ENCODE data around the gene BHMT2. TPM values are rescaled to one million over a fixed set of nuclear protein-coding genes. Genes with fewer than 3 reads are reported as not detected.

The BHMT2 gene
- total RNA-seq, 1 donor from 2014 or later, result 0.64 TPM

DNA sequence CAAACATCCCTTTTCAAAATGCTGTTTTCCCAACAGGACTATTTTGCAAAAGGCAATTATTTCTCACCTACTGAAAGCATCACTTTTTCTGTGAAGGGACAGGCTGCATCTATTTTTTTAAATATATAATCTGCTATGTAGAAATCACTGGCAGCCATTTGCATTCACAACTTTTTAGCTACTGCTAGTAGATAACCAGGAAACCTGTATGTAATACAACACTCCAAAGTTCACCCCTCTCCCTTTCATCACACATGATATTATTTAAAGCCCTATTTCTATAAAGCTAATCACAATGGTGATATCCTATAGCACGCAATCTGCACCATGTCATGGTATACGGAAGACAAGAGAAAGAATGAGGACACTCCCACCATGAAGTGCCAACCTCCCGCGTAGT is 9.9 kb upstream of the BHMT2 start:
- DNase-seq (ENCODE audit: low read depth), result no peak

DNA sequence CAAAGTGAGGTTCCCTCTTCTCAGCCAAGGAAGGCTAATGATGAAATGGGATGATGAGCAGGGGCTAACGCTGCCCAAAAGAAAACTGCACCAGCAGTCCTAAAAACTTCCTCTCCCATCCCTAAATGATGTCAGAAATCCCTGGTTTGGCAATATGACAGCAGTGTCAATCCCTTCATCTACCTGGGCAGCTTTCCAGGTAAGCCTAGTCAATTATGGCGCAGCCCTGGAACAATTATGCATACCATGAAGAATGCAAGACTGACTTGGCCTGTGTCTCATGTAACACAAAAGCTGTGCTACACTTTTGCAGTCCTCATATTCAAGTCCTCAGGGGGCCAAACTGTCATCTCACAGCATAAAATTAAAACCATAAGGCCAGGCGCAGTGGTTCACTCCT is 7.1 kb upstream of the BHMT2 start:
- DNase-seq (ENCODE audit: low read depth), result no peak

DNA sequence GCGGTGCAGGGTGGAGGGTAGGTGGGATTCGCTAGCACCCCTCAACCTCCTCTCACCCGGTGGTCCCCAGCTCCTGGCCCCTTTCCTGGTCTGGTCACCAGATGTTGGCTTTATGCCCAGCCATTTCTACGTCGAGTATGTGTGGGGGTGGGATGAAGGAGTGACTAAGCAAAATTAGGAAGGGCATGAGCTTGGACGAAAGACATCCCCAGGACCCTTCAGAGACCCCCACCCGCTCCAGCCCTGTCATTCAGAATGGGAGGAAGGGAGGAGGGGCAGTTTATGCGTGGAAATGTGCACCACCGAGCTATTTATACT is 742 bp downstream of the BHMT2 start:
- DNase-seq (ENCODE audit: low read depth), result no peak

DNA sequence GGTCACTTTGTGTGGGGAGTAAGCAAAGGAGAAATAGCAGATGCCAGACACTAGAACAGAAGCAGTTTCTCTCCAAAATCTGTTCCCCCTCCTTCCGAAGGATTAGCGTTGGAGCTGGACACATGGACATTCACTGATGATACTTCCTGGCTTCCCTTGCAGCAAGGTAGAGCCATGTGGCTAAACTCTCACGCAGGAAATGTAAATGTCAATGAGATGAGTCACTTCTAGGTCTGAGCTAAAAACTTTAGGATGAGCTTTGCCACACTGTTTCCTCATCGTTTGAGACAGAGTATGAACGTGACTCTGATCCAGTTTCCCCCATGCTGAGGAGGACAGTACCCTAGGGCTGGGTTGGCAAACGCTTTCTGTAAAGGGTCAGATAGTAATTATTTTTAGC is 5.1 kb downstream of the BHMT2 start:
- no peak for DNase-seq (ENCODE audit: low read depth)

DNA sequence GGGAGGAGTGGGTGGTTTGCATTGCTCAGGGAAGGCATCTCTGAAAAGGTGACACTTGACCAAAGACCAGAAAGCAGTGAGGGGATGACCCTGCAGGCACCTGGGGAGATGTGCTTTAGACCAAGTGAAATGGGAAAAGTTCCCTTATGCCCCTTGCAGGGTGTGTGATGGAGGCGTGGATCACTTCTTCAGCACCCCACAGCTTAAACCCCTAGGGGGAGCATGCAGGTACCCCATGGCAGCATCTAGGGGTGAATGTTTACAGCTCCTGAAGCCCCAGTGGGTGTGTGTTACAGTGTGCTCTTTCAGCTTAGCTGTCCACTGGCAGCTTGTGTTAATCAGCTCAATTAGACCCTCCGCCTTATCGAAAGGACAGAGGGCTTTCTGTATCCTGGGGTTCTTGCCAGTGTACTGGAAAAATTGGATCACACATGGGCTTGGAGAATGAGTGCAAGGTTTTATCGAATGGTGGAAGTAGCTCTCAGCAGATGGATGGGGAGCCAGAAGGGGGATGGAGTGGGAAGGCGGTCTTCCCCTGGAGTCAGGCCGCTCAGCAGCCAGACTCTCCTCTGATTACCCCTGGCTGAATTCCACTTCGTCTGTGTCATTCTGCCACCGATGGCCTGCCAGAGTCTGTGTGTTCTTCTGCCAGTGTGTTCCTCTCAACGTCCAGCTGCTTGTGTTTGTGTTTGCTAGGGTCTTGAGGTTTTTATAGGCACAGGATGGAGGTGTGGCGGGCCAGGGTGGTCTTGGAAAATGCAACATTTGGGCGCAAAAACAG is 6.3 kb downstream of the BHMT2 start:
- no peak for DNase-seq (ENCODE audit: low read depth)

DNA sequence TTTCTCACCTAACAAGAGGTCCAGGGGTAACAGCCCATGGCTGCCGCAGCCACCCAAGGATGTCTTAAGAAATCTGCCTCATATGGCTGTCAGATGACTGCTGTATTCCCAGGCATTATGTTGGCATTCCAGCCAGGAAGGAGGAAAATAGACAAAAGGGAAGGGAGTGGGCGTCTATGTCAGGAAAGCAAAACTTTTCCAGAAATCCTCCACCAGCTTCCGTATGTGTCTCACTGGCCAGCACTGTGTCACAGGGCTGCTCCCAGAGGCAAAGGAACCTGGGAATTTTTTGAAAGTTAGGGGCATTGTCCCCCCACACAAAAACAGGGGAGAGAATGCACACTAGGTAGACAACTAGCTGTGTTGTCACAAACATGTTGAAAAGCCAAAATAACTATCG is 7.3 kb downstream of the BHMT2 start:
- DNase-seq (ENCODE audit: low read depth), result no peak

DNA sequence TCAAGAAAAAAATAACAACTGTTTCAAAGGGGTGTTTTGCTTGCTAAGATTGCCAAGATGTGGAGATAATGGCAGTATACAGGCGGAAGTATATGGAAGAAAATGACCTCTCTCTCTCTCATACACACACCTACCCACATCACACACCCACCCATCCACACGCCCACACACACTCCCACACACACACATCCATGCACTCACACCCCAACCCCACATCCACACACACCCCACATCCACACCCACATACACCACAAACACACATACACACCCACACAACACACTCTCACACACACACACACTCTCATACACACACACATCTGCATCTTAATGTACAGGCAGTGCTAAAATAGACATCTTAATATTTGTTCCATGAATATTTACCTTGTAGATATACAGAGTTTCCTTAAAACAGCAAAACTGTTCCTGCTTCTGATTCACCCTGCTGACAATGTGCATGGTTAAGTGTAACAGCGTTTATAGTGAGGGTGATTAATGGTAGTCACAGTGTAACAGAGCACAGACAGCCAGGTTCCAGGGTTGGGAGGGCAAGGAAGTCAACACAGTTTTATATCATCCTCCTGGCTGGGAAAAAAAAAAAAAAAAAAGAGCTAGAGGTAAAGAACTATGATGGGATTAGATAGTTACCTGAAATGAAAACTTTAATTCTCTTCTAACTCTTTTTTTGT is 8.3 kb downstream of the BHMT2 start:
- no peak for DNase-seq (ENCODE audit: low read depth)

DNA sequence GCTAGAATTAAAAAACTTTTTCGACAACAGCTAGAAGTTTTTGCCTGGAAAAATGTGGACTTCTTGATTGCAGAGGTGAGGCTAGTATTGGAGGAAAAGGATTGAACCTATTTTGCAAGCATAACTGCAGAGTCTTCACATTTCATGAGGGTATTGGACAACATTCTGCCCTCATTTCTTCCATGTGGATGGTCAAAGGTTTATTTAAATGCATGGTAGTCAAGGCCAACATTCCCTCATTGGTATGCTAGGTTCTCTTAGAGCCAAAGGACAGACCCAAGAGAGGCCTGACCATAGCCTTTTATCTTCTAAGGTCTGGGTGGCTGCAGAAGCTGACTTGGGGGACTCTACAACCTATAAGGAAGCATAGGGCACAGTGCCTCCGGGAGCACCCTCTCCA is 11.2 kb downstream of the BHMT2 start:
- no peak for DNase-seq (ENCODE audit: low read depth)

DNA sequence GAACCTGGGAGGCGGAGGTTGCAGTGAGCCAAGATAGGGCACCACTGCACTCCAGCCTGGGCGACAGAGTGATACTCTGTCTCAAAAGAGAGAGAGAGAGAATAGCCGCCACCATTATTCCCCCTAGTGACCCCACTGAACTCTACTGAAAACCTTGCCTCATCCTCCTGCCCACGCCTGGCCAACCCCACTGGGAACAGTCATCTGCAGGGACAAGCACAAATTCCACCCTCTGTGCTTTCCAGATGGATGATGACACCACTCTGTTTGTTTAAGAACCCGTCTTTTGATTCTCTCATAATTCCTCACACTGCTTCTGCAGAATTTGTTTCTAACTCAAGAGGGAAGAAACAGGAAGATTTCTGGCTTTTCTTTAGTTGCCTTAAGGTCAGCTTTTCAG is 12.2 kb downstream of the BHMT2 start:
- DNase-seq (ENCODE audit: low read depth), result no peak

DNA sequence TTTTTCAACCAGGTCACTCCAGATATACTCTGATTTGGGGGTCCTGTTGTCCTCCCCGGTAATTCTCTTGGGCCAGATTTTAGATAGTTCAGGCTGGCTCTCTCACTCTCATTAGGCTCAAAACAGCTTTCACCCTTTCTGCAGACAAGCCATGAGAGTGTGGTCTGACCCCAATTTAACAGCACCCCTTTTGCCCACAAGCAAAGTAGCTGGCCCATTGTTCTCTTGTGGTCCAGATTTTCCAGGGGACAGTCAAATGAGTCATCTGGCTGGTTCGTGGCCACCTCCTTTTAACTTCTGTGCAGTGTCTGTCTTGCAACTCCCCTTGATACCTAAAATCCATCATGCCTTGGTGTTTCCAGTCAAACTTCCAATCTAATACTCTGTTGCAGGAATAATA is 16.5 kb downstream of the BHMT2 start:
- DNase-seq (ENCODE audit: low read depth), result peak; percentile 52

DNA sequence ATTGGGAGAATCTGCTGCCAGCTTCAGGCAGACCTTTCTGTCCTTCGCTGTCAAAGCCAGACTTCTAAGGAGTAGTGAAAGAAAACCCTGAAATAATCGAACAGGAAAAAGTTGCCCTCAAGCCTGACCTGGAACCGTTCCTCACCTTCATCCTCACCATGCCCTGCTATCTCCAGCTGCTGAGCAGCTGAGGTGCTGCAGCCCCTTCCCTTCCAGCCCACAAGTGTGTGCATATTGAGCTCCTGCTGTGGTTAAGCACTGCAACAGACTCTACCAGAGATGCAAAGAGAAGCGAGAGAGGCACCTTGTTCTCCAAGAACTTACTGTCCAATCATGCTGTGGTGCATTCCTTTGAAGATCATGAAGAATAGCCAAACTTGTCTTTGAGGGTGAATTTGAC is 18.9 kb downstream of the BHMT2 start:
- no peak for DNase-seq (ENCODE audit: low read depth)

DNA sequence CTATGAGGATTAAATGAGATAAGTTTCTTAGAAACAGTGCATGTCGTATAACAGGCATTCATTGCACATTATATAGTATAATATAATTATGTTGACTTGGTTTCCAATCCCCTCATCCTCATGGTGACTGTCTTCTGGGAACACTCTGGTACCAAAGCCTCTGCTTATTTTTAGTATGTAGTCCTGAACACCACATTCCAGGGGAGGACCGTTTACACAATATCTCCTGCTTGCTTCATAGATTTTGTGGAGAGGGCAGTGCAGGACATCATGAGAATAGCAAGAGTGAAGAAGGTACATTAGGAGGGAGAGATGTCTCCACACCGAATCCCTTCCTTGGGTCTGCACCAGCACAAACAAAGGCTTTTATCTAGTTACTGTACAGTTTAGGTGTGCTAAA is 21.5 kb downstream of the BHMT2 start:
- no peak for DNase-seq (ENCODE audit: low read depth)

DNA sequence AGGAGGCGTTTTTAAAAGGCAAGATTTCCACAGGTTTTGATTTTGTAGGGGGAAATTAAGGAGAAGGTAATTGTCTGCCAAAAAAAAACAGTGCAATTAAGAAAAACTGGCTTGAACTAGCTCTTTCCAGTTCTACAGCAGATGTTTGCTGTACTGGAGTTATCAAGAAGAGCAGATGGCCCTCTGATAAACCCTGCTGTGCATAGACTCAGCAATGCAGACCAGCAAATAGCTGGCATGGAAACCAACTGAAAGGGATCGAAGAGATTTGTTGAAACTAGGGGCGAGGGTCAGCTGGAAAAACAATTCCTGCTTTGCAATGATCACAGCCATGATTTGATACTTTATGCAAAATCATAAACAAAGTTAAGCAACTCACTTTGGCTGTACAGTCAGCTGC is 24.2 kb downstream of the BHMT2 start:
- no peak for DNase-seq (ENCODE audit: low read depth)

DNA sequence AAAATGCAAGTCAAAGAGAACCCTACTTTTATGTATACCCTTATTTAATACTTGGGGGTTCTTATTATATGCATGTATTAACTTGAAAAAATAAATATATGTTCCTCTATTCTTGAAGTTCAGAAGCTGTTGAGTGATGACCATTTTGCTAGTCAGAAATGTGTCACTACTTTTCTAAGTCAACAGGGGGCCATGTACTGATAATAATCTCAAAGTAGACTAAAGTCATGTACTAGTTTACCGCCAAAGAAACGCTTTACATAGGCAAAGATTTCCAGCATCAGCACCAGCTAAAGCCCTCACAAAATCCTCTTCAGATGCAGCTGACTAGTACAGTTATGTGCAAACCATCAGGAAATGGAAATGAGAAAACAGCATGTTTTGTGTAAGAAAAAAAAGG is 36.3 kb downstream of the BHMT2 start:
- no peak for DNase-seq (ENCODE audit: low read depth)

DNA sequence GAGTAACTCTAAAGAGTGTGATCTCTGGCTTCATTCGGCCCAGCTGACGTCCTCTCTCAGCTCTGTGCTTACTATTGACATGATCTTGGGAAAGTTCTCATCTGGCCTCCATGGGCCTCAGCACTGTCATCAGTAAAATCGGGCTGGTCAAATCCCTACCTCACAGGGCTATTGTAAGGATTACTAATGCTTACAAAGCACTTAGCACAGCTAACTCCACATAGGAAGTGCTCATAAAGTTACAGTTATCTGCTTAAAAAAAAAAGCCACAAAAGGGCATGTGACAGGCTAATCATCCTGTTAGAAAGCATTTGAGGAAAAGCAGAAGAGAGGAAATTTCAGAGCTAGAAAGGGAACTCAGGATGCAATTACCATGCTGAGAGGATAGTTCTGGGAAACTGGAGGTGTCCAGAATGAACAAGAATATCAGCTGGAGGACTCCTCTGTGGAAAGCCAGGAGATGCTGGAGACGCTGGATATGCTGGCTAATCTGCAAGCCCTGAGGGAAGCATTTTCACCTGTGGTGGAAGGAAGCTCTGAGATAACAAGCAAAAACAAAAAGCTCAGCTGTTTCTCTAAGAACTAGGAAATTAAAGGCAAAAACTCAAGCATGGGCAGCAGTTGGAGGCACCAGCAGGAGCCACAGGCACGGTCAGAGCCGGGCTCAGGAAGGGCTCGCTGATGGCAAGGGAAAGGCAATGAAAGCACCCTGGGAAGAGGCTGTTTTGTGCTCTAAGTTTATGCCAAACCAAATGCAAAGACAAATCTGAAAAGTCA is 37.6 kb downstream of the BHMT2 start:
- DNase-seq (ENCODE audit: low read depth), result no peak

DNA sequence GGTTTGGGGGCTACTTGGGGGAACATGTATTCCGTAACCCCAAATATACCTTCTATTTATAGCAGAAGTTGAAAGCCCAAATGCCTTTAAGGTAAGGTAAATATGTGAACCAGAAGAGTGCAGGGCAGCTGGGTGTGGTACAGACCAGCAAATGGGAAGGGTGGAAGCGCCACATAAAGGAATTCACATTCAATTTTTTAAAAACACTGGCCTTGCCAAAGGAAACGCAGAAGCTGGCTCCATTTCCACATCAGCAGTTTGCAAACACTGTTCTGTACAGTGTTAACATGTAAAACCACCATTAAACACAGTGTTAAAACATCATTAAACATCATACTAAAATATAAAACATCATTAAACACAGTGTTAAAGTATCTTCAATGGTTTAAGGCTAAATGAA is 38.5 kb downstream of the BHMT2 start:
- no peak for DNase-seq (ENCODE audit: low read depth)

DNA sequence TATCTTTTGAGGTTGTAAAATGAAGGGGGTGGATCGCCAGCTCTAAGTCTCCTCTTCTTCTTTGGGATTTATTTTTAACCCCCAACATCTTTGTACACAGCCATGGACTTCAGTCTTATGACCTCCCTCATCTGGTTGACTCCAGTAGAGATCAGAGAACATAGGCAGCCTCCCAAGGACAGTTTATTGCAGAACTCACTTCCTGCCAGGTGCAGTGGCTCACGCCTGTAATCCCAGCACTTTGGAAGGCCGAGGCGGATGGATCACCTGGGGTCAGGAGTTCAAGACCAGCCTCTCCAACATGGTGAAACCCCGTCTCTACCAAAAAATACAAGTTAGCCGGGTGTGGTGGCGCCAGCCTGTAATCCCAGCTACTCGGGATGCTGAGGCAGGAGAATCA is 39.2 kb downstream of the BHMT2 start:
- DNase-seq (ENCODE audit: low read depth), result no peak

DNA sequence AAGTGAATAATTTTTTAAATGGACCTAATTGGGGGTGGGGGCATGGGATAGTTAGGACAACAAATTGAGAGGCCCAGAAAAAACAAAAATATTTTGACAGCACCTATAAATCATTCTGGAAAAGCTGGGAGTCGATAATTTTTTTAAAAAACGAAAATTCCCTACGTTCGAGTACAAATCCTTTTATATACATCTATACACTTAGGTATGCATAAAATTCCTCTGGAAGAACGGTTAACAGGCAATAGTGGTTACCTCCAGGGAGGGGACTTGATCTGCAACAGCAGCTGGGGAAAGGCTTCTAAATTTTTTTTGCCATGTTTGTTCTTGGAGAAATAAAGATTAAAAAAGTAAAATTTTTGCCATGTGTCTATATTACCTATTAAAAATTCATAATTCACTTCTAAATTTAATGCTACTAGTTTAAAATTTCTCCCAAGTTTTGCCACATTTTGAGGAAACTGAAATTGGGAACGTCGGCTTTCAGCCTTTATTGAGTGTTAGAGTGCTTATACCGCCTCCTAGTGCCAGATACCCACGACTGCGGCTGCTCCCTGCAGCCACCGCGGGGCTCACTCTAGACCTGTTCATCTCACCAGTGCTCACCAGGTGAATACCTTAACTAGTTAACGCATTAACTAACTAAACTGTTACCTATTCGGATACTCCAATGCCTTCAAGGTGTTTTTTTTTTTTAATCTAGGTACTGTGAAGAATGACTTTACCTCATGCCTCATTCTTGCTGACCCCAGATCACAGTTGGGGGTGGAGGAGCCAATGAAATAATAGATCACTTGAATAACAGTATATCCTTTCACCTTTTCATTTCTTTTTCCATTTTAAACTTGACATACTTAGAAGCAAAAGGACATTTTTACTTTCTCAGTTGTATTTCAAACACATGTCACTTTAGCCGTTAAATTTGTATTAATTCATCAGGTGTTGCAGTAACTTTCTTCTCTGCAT is 40.2 kb downstream of the BHMT2 start:
- no peak for DNase-seq (ENCODE audit: low read depth)

DNA sequence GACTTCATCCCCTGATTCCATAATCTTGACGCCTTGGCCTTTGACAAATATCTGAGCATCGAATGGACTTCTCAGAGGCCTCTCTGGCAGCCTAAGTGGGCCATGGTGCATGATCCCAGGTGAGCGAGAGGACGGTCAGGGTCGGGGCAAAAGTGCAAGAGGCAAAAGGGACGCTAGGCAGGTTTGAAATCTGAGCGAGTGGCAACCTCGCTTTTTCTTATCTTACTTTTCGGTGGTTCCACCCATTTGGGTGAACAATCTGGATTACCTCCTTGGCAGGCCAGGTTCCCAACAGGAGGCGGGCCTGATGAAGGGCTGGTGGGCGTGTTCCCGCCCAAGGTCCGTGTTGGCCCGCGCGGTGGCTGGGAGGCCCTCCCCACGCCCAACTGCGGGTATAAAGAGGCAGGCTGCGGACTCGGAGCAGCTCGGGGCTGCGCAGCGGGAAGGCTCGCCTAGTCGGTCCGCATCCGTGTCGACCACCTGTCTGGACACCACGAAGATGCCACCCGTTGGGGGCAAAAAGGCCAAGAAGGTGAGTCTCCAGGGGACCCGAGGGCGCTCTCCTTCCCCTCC is 41.9 kb downstream of the BHMT2 start, which contains the start of gene BHMT:
Gene BHMT, plus strand, starts transcription at position 423 of the 573 bp plus-strand sequence. Its CDS starts 77 bp downstream, at position 500.
- DNase-seq (ENCODE audit: low read depth), result no peak

DNA sequence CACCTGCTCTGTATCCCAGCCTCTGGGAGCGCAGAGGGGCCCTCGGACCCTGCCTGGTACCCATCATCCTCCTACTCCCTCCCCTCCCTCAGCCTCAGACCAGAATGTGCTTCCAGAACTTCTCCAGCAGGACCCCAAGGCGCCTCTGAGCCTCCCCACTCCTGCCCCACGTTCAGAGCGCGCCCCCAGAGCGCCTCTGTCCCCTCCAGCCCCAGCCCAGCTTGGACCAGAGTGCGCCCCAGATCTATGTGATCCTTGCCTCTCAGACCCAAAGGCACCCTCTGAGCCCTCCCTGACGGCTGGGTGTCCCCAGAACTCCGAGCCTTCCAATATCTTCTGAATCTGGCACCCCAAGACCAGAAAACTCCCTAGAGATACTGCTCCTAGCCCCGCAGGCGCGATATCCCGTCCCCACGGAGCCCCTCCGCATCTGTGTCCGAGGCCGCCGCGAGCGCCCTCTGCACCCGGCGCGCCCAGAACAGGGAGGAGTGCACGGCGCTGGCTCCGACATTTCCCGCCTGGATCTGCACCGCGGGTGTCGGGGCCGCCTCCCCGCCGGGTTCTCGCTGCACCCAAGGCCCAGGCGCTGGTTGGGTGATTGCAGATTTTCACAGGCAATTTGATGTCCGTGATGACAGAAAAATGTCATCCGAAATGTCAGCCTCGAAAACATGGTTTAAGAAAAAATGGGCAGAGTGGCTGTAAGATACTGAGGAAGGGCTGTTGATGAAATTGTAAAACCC is 42.6 kb downstream of the BHMT2 start:
- DNase-seq (ENCODE audit: low read depth), result no peak
